HepG2 (cell line): ENCODE measurements around the gene MPC2. TPM values are rescaled to one million over a fixed set of nuclear protein-coding genes. Genes with fewer than 3 reads are reported as not detected.

Experiments used
- ATAC-seq: fragments of 200-7000 bp; cut with Tn5 transposase; 3 replicates; pipeline ENCODE4 v1.9.1; 2020; ENCODE audit warnings: mild to moderate bottlenecking, moderate library complexity
- BruUV-seq: library from RNA; stranded (reverse); fragments of 400-500 nt; replicated peaks from 2 replicates; lab custom pipeline; 2021; lab: Mats Ljungman, UMichigan
- CTCF ChIA-PET: fragments of 300-600 bp; formaldehyde crosslinking; extraction: SDS; loops from one replicate; lab custom pipeline; 2021; ENCODE audit warnings: low total read pairs, inconsistent platforms, low intra/inter-chr PET ratio; lab: Yijun Ruan, JAX
- POLR2A ChIA-PET: fragments of 350-600 bp; sonication (Branson Sonifier 250); formaldehyde crosslinking; loops from one replicate; lab custom pipeline; 2020; ENCODE audit warnings: antibody characterized with exemption, inconsistent platforms; lab: Yijun Ruan, JAX
- DNase-seq: peaks from one replicate; pipeline ENCODE4 v3.0.0-alpha.2; 2015; ENCODE audit warnings: low spot score
- FAIRE-seq: peaks from 3 replicates; lab custom pipeline; 2011; peaks lifted over from hg19 to GRCh38; lab: Jason Lieb, UNC
- H2AFZ ChIP-seq: one replicate; pipeline ENCODE4 v1.6.1; 2011; ENCODE audit warnings: low read length, inconsistent platforms
- H3K27ac ChIP-seq: fragments of 300-600 bp; 3 replicates; pipeline ENCODE4 v1.8.0; 2011; ENCODE audit warnings: mixed run types, mild to moderate bottlenecking, mixed read lengths, low read length, inconsistent platforms; ENCODE audit not compliant: insufficient read depth; ENCODE audit errors: extremely low read length
- H3K27me3 ChIP-seq, 2 experiments: fragments of 200-600 bp in 1 of 2; 2 replicates in 1 of 2; 3 replicates in 1 of 2; pipeline versions ENCODE4 v1.6.0 to v1.8.0; 2011; ENCODE audit warnings: low read length in 2 of 2, mild to moderate bottlenecking in 2 of 2, moderate library complexity in 2 of 2, inconsistent platforms in 1 of 2; ENCODE audit not compliant: insufficient read depth in 2 of 2, control insufficient read depth in 1 of 2
- H3K36me3 ChIP-seq, 2 experiments: fragments of 200-600 bp in 1 of 2; replicated peaks in 1 of 2; 2 replicates in 1 of 2; 3 replicates in 1 of 2; pipeline versions ENCODE4 v1.5.1 to v1.8.0; 2011; ENCODE audit warnings: low read length in 2 of 2, inconsistent platforms in 1 of 2; ENCODE audit not compliant: insufficient read depth in 2 of 2, control insufficient read depth in 1 of 2
- H3K4me1 ChIP-seq: 2 replicates; pipeline ENCODE4 v1.5.1; 2012; ENCODE audit warnings: low read length, inconsistent platforms; ENCODE audit not compliant: insufficient read depth
- H3K4me2 ChIP-seq: 2 replicates; pipeline ENCODE4 v1.6.0; 2011; ENCODE audit warnings: low read depth, low read length, inconsistent platforms
- H3K4me3 ChIP-seq, 3 experiments: fragments of 200-600 bp in 1 of 3; sonication (generic), shearing (Covaris generic) in 1 of 3; replicated peaks in 1 of 3; 2 replicates each; pipeline ENCODE4 v1.5.1; 2011 to 2016; ENCODE audit warnings: low read length in 3 of 3, inconsistent platforms in 2 of 3, low read depth in 2 of 3, mild to moderate bottlenecking in 2 of 3, control low read depth in 1 of 3, mixed read lengths in 1 of 3; ENCODE audit not compliant: insufficient read depth in 1 of 3
- H3K79me2 ChIP-seq: one replicate; pipeline ENCODE4 v1.6.1; 2011; ENCODE audit warnings: low read length, inconsistent platforms; ENCODE audit not compliant: insufficient read depth
- H3K9ac ChIP-seq: 2 replicates; pipeline ENCODE4 v1.6.0; 2011; ENCODE audit warnings: mild to moderate bottlenecking, low read depth, low read length, inconsistent platforms; ENCODE audit not compliant: insufficient read depth
- H3K9me3 ChIP-seq: 2 replicates; pipeline ENCODE4 v1.5.1; 2012; ENCODE audit warnings: mild to moderate bottlenecking, low read length
- H4K20me1 ChIP-seq: 2 replicates; pipeline ENCODE4 v1.6.0; 2011; ENCODE audit warnings: inconsistent platforms, mild to moderate bottlenecking, low read length, moderate library complexity; ENCODE audit not compliant: insufficient read depth
- ARID5B ChIP-seq: IDR thresholded peaks from 2 replicates; pipeline ENCODE4 v1.4.0; 2020; ENCODE audit warnings: mild to moderate bottlenecking, missing genetic modification reagents
- KDM1A ChIP-seq: IDR thresholded peaks from 2 replicates; pipeline ENCODE4 v1.6.1; 2016; ENCODE audit warnings: missing compliant biosample characterization
- MED13 ChIP-seq: sonication (generic); formaldehyde crosslinking; IDR thresholded peaks from 2 replicates; pipeline ENCODE4 v1.5.0; 2020; ENCODE audit warnings: missing genetic modification reagents
- MXI1 ChIP-seq: IDR thresholded peaks from 3 replicates; pipeline ENCODE4 v1.6.1; 2012; ENCODE audit warnings: low read depth, low read length, inconsistent platforms, borderline replicate concordance
- SIN3A ChIP-seq: IDR thresholded peaks from 2 replicates; pipeline ENCODE4 v1.6.1; 2011; ENCODE audit warnings: low read depth, mild to moderate bottlenecking, control low read depth, low read length, borderline replicate concordance
- TCF12 ChIP-seq, 2 experiments: fragments of 450-650 bp in 1 of 2; sonication (generic) in 1 of 2; formaldehyde crosslinking in 1 of 2; IDR thresholded peaks; 2 replicates each; pipeline versions ENCODE4 v1.6.1 to v1.8.0; 2017 to 2022; ENCODE audit warnings: antibody characterized with exemption in 1 of 2, mild to moderate bottlenecking in 1 of 2, missing genetic modification reagents in 1 of 2, moderate library complexity in 1 of 2
- TRIM24 ChIP-seq: sonication (generic); formaldehyde crosslinking; IDR thresholded peaks from 2 replicates; pipeline ENCODE4 v1.8.0; 2022; ENCODE audit warnings: mild to moderate bottlenecking, missing genetic modification reagents
- ZBTB20 ChIP-seq: sonication (generic); formaldehyde crosslinking; IDR thresholded peaks from 2 replicates; pipeline ENCODE4 v1.8.1; 2023; ENCODE audit warnings: missing genetic modification reagents, low read depth, mild to moderate bottlenecking, borderline replicate concordance
- ZMYM4 ChIP-seq: sonication (generic); formaldehyde crosslinking; IDR thresholded peaks from 2 replicates; pipeline ENCODE4 v1.8.1; 2023; ENCODE audit warnings: mild to moderate bottlenecking, missing genetic modification reagents
- ZNF543 ChIP-seq: sonication (generic); formaldehyde crosslinking; IDR thresholded peaks from 2 replicates; pipeline ENCODE4 v1.4.0; 2020; ENCODE audit warnings: mild to moderate bottlenecking, missing genetic modification reagents
- ZNF792 ChIP-seq: IDR thresholded peaks from 2 replicates; pipeline ENCODE4 v1.6.1; 2016
- ZSCAN9 ChIP-seq: IDR thresholded peaks from 2 replicates; pipeline ENCODE4 v1.6.1; 2016; ENCODE audit warnings: borderline replicate concordance
- in situ Hi-C: cut with HindIII; loops from 2 replicates; pipeline ENCODE4 v1.10.0; 2017; ENCODE audit warnings: low pct_unique_long_range_greater_than_20kb; ENCODE audit not compliant: extremely low pct_ligation_motif_present
- intact Hi-C: fragments of 100-400 bp; cut with micrococcal nuclease; formaldehyde crosslinking; loops from one replicate; pipeline ENCODE4 v1.10.0; 2022; ENCODE audit not compliant: unreplicated experiment
- polyA plus RNA-seq, 8 experiments: library from polyadenylated mRNA; depleted of rRNA in 3 of 8; stranded (reverse) in 7 of 8; unstranded in 1 of 8; fragments of >200 nt; fragmentation: Illumina TruSeq in 4 of 8; extraction: Trizol in 4 of 8; gene quantifications; 2 replicates each; pipeline versions ENCODE4 v1.2.1 to v1.2.3, GENCODE V29; 2011 to 2016; ENCODE audit warnings: low read depth in 4 of 8, missing spikeins in 1 of 8, mixed read lengths in 1 of 8; ENCODE audit not compliant: insufficient read depth in 1 of 8
- total RNA-seq, 5 experiments: library from RNA; depleted of rRNA; stranded (reverse); fragments of >200 nt; fragmentation: Illumina TruSeq; extraction: Trizol; gene quantifications; 2 replicates each; pipeline ENCODE4 v1.2.3, GENCODE V29; 2016; ENCODE audit warnings: low read depth in 1 of 5

MPC2 gene
- total and polyA plus RNA-seq, 2 of the 13 experiments (the other 11 are each of a cell fraction or from before 2014, with no cell fraction given) = 38.8 to 136 TPM

GRCh38 chr1:167871331-167871730, 65.5 kb downstream of the MPC2 start:
- Histone ChIP-seq H3K4me3 (no peak overlapping the region), H4K20me1 (no peaks in the 10 kb centered on the region), H3K79me2 (no peaks in the 10 kb centered on the region), H3K9me3 (no peaks in the 10 kb centered on the region), H3K27ac (no peak overlapping the region), H3K36me3 (no peaks in the 10 kb centered on the region), H3K27me3 (no peaks in the 10 kb centered on the region), H3K4me2 (no peak overlapping the region), H3K4me1 (peaks cover 33% of the 10 kb centered on the region), H3K9ac (no peak overlapping the region), H2AFZ (no peak overlapping the region)
- intact Hi-C loops = no loop called here
- FAIRE-seq (no peak), DNase-seq (no peak), ATAC-seq (no peak)
- ChIA-PET POLR2A (no interaction called here), CTCF (no interaction called here)
- in situ Hi-C loops = no loop called here
- no TSS peak for BruUV-seq
- TF ChIP-seq ZNF543 (CRISPR knock-in tag) = no peak
- no peak for TF ChIP-seq MXI1
- no peak for TF ChIP-seq ZBTB20 (CRISPR knock-in tag)
- TF ChIP-seq ZMYM4 (CRISPR knock-in tag) = no peak
- no peak for TF ChIP-seq MED13 (CRISPR knock-in tag)
- no peak for TF ChIP-seq TCF12 (IDR thresholded peaks at IDR 0.05)
- TF ChIP-seq TCF12 (CRISPR knock-in tag; IDR thresholded peaks at IDR 0.05) = no peak
- TF ChIP-seq SIN3A = no peak
- no peak for TF ChIP-seq TRIM24 (CRISPR knock-in tag)
- no peak for TF ChIP-seq KDM1A (CRISPR knock-in tag)
- no peak for TF ChIP-seq ARID5B (CRISPR knock-in tag)
- no peak for TF ChIP-seq ZSCAN9 (CRISPR knock-in tag)
- TF ChIP-seq ZNF792 (CRISPR knock-in tag) = no peak
